NB4 (cell line): ENCODE data around the gene SLC6A11.

ENCODE experiments used
- CTCF ChIP-seq: IDR thresholded peaks from one replicate; pipeline ENCODE4 v1.5.1; 2012; ENCODE audit warnings: low read depth, low read length
- MYC ChIP-seq: IDR thresholded peaks from 2 replicates; pipeline ENCODE4 v1.6.1; 2011; ENCODE audit warnings: low read depth, low read length
- POLR2A ChIP-seq: IDR thresholded peaks from 2 replicates; pipeline ENCODE4 v1.6.1; 2011; ENCODE audit warnings: mild to moderate bottlenecking; ENCODE audit not compliant: insufficient read length; ENCODE audit errors: extremely low read depth

GRCh38 chr3:10815487-10815886 lies 541 bp upstream of the SLC6A11 start:
- no peak for TF ChIP-seq CTCF
- no peak for TF ChIP-seq POLR2A
- no peak for TF ChIP-seq MYC
